Ramos (cell line): ENCODE data around the gene LUZP2.

Experiments used
- in situ Hi-C: fragments of 300-500 bp; cut with MboI; formaldehyde crosslinking; loops from one replicate; pipeline ENCODE4 v1.14.3; 2022; ENCODE audit warnings: low sequenced_read_pairs; ENCODE audit not compliant: unreplicated experiment

The LUZP2 gene

GRCh38 chr11:24559315-24559714 lies 62.5 kb downstream of the LUZP2 start:
- in situ Hi-C loops: no loop called here

GRCh38 chr11:24560324-24560723 lies 63.5 kb downstream of the LUZP2 start:
- in situ Hi-C loops: no loop called here

GRCh38 chr11:24567380-24567779 lies 70.5 kb downstream of the LUZP2 start:
- in situ Hi-C loops: no loop called here

GRCh38 chr11:24572376-24572775 lies 75.5 kb downstream of the LUZP2 start:
- in situ Hi-C loops: no loop called here

GRCh38 chr11:24574461-24574860 lies 77.6 kb downstream of the LUZP2 start:
- in situ Hi-C loops: no loop called here

GRCh38 chr11:24575392-24575791 lies 78.5 kb downstream of the LUZP2 start:
- in situ Hi-C loops: no loop called here

- in situ Hi-C loops: no loop called here
Observed at GRCh38 chr11:24585192-24585591, 88.3 kb downstream of the LUZP2 start.

- in situ Hi-C loops: no loop called here
Observed at GRCh38 chr11:24587635-24588034, 90.8 kb downstream of the LUZP2 start.

GRCh38 chr11:24588081-24588480 lies 91.2 kb downstream of the LUZP2 start:
- in situ Hi-C loops: no loop called here

GRCh38 chr11:24589064-24589463 lies 92.2 kb downstream of the LUZP2 start:
- in situ Hi-C loops: no loop called here

GRCh38 chr11:24591283-24591682 lies 94.4 kb downstream of the LUZP2 start:
- in situ Hi-C loops: no loop called here

- in situ Hi-C loops: no loop called here
Observed at GRCh38 chr11:24592360-24592759, 95.5 kb downstream of the LUZP2 start.

- in situ Hi-C loops: no loop called here
Observed at GRCh38 chr11:24593332-24593731, 96.5 kb downstream of the LUZP2 start.

GRCh38 chr11:24594401-24594800 lies 97.5 kb downstream of the LUZP2 start:
- in situ Hi-C loops: no loop called here

GRCh38 chr11:24598641-24599040 lies 101.8 kb downstream of the LUZP2 start:
- in situ Hi-C loops: no loop called here

- in situ Hi-C loops: no loop called here
Observed at GRCh38 chr11:24609192-24610119, 112.6 kb downstream of the LUZP2 start.

GRCh38 chr11:24615451-24616160 lies 118.8 kb downstream of the LUZP2 start:
- in situ Hi-C loops: no loop called here

- in situ Hi-C loops: no loop called here
Observed at GRCh38 chr11:24617856-24618255, 121.0 kb downstream of the LUZP2 start.

GRCh38 chr11:24619900-24620299 lies 123.0 kb downstream of the LUZP2 start:
- in situ Hi-C loops: no loop called here

GRCh38 chr11:24622262-24622661 lies 125.4 kb downstream of the LUZP2 start:
- in situ Hi-C loops: no loop called here

- in situ Hi-C loops: no loop called here
Observed at GRCh38 chr11:24623121-24623520, 126.3 kb downstream of the LUZP2 start.
